Measurements from ENCODE around the gene IL5.

DNA sequence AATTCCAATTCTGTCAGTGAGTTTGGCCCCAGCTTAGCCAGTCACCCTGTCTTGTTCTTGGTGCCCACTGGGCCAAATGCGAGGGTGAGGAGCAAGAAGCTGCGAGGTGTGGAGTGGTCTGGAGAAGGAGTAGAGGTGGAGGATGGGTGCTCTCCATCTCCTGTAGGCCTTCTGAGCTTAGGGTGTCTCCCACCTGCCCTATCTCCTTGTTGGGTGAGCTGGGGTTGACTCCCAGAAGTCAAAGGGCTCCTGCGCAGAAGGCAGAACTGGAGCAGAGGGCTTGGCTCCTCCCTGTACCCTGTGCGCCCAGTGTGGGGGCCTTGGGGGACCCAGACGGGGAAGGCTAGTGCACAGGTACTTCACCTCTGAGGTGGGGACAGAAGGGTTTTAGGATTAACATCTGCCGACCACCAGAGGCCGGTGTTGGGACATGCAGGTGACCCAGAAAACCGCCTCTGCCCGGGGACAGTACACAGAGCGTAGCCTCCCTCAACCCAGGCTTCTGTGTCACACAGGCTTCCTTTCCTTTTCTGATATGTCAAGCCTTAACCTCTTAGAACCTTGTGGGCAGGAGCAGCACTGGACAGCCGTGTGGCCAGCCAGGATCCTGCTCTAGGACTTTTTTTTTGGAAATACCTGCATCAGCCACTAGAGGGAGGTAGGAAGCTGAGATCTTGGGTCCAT, 16.9 kb downstream of the IL5 start:
- TF ChIP-seq, protein P1, sequence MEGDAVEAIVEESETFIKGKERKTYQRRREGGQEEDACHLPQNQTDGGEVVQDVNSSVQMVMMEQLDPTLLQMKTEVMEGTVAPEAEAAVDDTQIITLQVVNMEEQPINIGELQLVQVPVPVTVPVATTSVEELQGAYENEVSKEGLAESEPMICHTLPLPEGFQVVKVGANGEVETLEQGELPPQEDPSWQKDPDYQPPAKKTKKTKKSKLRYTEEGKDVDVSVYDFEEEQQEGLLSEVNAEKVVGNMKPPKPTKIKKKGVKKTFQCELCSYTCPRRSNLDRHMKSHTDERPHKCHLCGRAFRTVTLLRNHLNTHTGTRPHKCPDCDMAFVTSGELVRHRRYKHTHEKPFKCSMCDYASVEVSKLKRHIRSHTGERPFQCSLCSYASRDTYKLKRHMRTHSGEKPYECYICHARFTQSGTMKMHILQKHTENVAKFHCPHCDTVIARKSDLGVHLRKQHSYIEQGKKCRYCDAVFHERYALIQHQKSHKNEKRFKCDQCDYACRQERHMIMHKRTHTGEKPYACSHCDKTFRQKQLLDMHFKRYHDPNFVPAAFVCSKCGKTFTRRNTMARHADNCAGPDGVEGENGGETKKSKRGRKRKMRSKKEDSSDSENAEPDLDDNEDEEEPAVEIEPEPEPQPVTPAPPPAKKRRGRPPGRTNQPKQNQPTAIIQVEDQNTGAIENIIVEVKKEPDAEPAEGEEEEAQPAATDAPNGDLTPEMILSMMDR (conservative IDR thresholded peaks at IDR 0.05; ENCODE audit: low read depth, low read length): peak; percentile 74
- TF ChIP-seq, protein P2, sequence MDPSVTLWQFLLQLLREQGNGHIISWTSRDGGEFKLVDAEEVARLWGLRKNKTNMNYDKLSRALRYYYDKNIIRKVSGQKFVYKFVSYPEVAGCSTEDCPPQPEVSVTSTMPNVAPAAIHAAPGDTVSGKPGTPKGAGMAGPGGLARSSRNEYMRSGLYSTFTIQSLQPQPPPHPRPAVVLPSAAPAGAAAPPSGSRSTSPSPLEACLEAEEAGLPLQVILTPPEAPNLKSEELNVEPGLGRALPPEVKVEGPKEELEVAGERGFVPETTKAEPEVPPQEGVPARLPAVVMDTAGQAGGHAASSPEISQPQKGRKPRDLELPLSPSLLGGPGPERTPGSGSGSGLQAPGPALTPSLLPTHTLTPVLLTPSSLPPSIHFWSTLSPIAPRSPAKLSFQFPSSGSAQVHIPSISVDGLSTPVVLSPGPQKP (IDR thresholded peaks at IDR 0.05; ENCODE audit: borderline replicate concordance, low read depth, low read length): no peak
- TF ChIP-seq BHLHE40 (IDR thresholded peaks at IDR 0.05; ENCODE audit: low read depth, low read length) (no peak), POLR2A (IDR thresholded peaks at IDR 0.05; ENCODE audit: low read depth, low read length) (no peak), RFX5 (IDR thresholded peaks at IDR 0.05; ENCODE audit: low read depth, low read length) (no peak), RAD21 (IDR thresholded peaks at IDR 0.05; ENCODE audit: low read length) (peak; percentile 72)
- TF ChIP-seq, protein P3, sequence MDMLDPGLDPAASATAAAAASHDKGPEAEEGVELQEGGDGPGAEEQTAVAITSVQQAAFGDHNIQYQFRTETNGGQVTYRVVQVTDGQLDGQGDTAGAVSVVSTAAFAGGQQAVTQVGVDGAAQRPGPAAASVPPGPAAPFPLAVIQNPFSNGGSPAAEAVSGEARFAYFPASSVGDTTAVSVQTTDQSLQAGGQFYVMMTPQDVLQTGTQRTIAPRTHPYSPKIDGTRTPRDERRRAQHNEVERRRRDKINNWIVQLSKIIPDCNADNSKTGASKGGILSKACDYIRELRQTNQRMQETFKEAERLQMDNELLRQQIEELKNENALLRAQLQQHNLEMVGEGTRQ (IDR thresholded peaks at IDR 0.05; ENCODE audit: low read depth, low read length): no peak

All from IMR-90 (cell line).